Endothelial cell of umbilical vein (primary cell): ENCODE measurements around the gene OR8B2. TPM values are rescaled to one million over a fixed set of nuclear protein-coding genes. Genes with fewer than 3 reads are reported as not detected.

Experiments
- BruUV-seq: library from RNA; stranded (reverse); fragments of 400-500 nt; replicated peaks from 2 replicates; lab custom pipeline; 2021; lab: Mats Ljungman, UMichigan
- CTCF ChIA-PET: fragments of 300-600, 350-600 bp; sonication (Branson Sonifier 250); formaldehyde crosslinking; loops from one replicate; lab custom pipeline; 2021; ENCODE audit warnings: antibody characterized with exemption, inconsistent platforms; lab: Charles Lee
- POLR2A ChIA-PET: fragments of 300-600, 350-600 bp; sonication (Branson Sonifier 250); formaldehyde crosslinking; loops from one replicate; lab custom pipeline; 2021; ENCODE audit warnings: antibody characterized with exemption, inconsistent platforms; lab: Charles Lee
- DNase-seq: peaks from one replicate; pipeline ENCODE4 v3.0.0-alpha.2; 2011; ENCODE audit warnings: low read depth, low spot score
- FAIRE-seq: peaks from 2 replicates; lab custom pipeline; 2011; peaks lifted over from hg19 to GRCh38; lab: Jason Lieb, UNC
- H2AFZ ChIP-seq: 2 replicates; pipeline ENCODE4 v1.6.0; 2012; ENCODE audit warnings: low read depth, low read length, control low read depth, inconsistent platforms
- H3K27ac ChIP-seq: 2 replicates; pipeline ENCODE4 v1.5.1; 2011; ENCODE audit warnings: low read depth, mild to moderate bottlenecking, control low read depth, low read length, moderate library complexity; ENCODE audit not compliant: insufficient read depth
- H3K27me3 ChIP-seq, 2 experiments: 2 replicates each; pipeline versions ENCODE4 v1.6.0 to v1.6.1; 2011; ENCODE audit warnings: low read length in 2 of 2, mixed read lengths in 1 of 2; ENCODE audit not compliant: control insufficient read depth in 2 of 2, insufficient read depth in 2 of 2
- H3K36me3 ChIP-seq, 2 experiments: 2 replicates in 1 of 2; 3 replicates in 1 of 2; pipeline ENCODE4 v1.5.1; 2011; ENCODE audit warnings: low read length in 2 of 2, mild to moderate bottlenecking in 1 of 2, moderate library complexity in 1 of 2; ENCODE audit not compliant: control insufficient read depth in 2 of 2, insufficient read depth in 2 of 2; ENCODE audit errors: extremely low read depth in 1 of 2
- H3K4me1 ChIP-seq: 3 replicates; pipeline ENCODE4 v1.5.1; 2011; ENCODE audit warnings: mild to moderate bottlenecking, low read length; ENCODE audit not compliant: control insufficient read depth, insufficient read depth; ENCODE audit errors: extremely low read depth
- H3K4me2 ChIP-seq: 2 replicates; pipeline ENCODE4 v1.6.1; 2011; ENCODE audit warnings: low read length, control low read depth, mixed read lengths; ENCODE audit not compliant: insufficient read depth
- H3K4me3 ChIP-seq, 3 experiments: fragments of 200-600 bp in 1 of 3; sonication (generic), shearing (Covaris generic) in 1 of 3; replicated peaks in 1 of 3; 2 replicates each; pipeline ENCODE4 v1.5.1; 2011 to 2016; ENCODE audit warnings: control low read depth in 3 of 3, low read length in 3 of 3, mild to moderate bottlenecking in 2 of 3, inconsistent platforms in 1 of 3, low read depth in 1 of 3, moderate library complexity in 1 of 3; ENCODE audit not compliant: insufficient read depth in 1 of 3
- H3K79me2 ChIP-seq: 2 replicates; pipeline ENCODE4 v1.6.0; 2012; ENCODE audit warnings: low read length, inconsistent platforms; ENCODE audit not compliant: control insufficient read depth, insufficient read depth
- H3K9ac ChIP-seq: replicated peaks from 2 replicates; pipeline ENCODE3; 2011; ENCODE audit warnings: low read length, control low read depth; ENCODE audit not compliant: insufficient read depth; ENCODE audit errors: extremely low read depth
- H3K9me1 ChIP-seq: replicated peaks from 3 replicates; pipeline ENCODE4 v1.6.0; 2011; ENCODE audit warnings: mild to moderate bottlenecking, low read length; ENCODE audit not compliant: control insufficient read depth, insufficient read depth; ENCODE audit errors: extremely low read depth
- H3K9me3 ChIP-seq: replicated peaks from 2 replicates; pipeline ENCODE4 v1.5.1; 2012; ENCODE audit warnings: low read length, inconsistent platforms; ENCODE audit not compliant: control insufficient read depth, insufficient read depth
- H4K20me1 ChIP-seq: replicated peaks from 2 replicates; pipeline ENCODE3; 2011; ENCODE audit warnings: mild to moderate bottlenecking, low read length; ENCODE audit not compliant: control insufficient read depth, insufficient read depth; ENCODE audit errors: extremely low read depth
- CTCF ChIP-seq, 2 donors: IDR thresholded peaks; 1 replicate in 1 of 2; 2 replicates in 1 of 2; pipeline ENCODE4 v1.5.1; 2011; ENCODE audit warnings: low read length in 2 of 2, mild to moderate bottlenecking in 2 of 2, moderate library complexity in 2 of 2, control low read depth in 1 of 2, inconsistent platforms in 1 of 2, low read depth in 1 of 2; ENCODE audit not compliant: insufficient read depth in 1 of 2; ENCODE audit errors: extremely low read depth in 1 of 2
- EZH2 ChIP-seq: IDR thresholded peaks from 2 replicates; pipeline ENCODE4 v1.6.1; 2012; ENCODE audit warnings: borderline replicate concordance, low read depth, mild to moderate bottlenecking, moderate library complexity, low read length, inconsistent platforms; ENCODE audit not compliant: severe bottlenecking
- FOS ChIP-seq: IDR thresholded peaks from 2 replicates; pipeline ENCODE4 v1.6.1; 2011; ENCODE audit warnings: mild to moderate bottlenecking, low read length, moderate library complexity, borderline replicate concordance; ENCODE audit not compliant: insufficient read depth
- GATA2 ChIP-seq: IDR thresholded peaks from 2 replicates; pipeline ENCODE4 v1.7.0; 2011; ENCODE audit warnings: low read depth, mild to moderate bottlenecking, moderate library complexity, mixed read lengths, low read length; ENCODE audit not compliant: insufficient read length, insufficient read depth
- JUN ChIP-seq: IDR thresholded peaks from 2 replicates; pipeline ENCODE4 v1.6.1; 2011; ENCODE audit warnings: borderline replicate concordance, low read depth; ENCODE audit not compliant: insufficient read length, insufficient read depth
- MAX ChIP-seq: IDR thresholded peaks from 2 replicates; pipeline ENCODE4 v1.6.1; 2011; ENCODE audit not compliant: insufficient read depth, insufficient read length
- MYC ChIP-seq: IDR thresholded peaks from one replicate; pipeline ENCODE4 v1.6.1; 2011; ENCODE audit warnings: mild to moderate bottlenecking, low read depth, low read length
- POLR2A ChIP-seq: IDR thresholded peaks from 2 replicates; pipeline ENCODE4 v1.6.1; 2012; ENCODE audit warnings: low read depth, mild to moderate bottlenecking, control low read depth, low read length
- POLR2AphosphoS5 ChIP-seq: IDR thresholded peaks from 2 replicates; pipeline ENCODE4 v1.6.1; 2012; ENCODE audit warnings: low read depth, mild to moderate bottlenecking, control low read depth, low read length, moderate library complexity; ENCODE audit not compliant: insufficient read depth
- dilution Hi-C: fragments of 300-500 bp; cut with MboI; formaldehyde crosslinking; loops from one replicate; pipeline ENCODE4 v1.15.0; 2019; ENCODE audit warnings: low sequenced_read_pairs; ENCODE audit not compliant: extremely low pct_ligation_motif_present
- intact Hi-C: fragments of 100-400 bp; cut with micrococcal nuclease; formaldehyde crosslinking; loops from one replicate; pipeline ENCODE4 v1.10.0; 2022
- polyA plus RNA-seq, 4 experiments: library from polyadenylated mRNA; depleted of rRNA in 3 of 4; stranded (reverse) in 3 of 4; unstranded in 1 of 4; fragments of >200 nt; gene quantifications; 2 replicates each; pipeline versions ENCODE4 v1.2.1 to v1.2.3, GENCODE V29; 2011 to 2012; ENCODE audit warnings: missing spikeins in 1 of 4
- total RNA-seq: library from RNA; stranded (reverse); gene quantifications from 2 replicates; pipeline ENCODE4 v1.2.3, GENCODE V29; 2021

Gene OR8B2
- total and polyA plus RNA-seq, 2 donors (not counting 3 experiments of a cell fraction or from before 2014, with no cell fraction given) = not detected

DNA sequence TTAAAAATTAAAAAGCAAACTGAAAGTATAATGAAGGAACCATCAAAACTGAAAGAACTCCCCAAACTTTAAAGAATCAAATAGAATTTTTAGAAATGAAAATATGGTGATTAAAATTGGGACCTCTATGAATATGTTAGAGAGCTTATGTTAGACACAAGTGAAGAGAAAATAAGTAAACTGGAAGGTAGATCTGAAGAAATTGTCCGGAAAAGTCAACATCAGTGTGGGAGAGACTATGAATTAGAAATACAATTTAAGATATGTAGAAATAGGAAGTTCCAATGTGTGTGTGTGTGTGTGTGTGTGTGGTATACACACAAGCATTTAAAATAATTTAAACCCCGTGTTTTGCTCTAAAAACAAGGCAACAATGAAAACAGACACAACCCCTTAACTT, 45.3 kb upstream of the OR8B2 start:
- TF ChIP-seq POLR2AphosphoS5 = no peak
- no peak for TF ChIP-seq CTCF (IDR thresholded peaks at IDR 0.05; ENCODE audit: extremely low read depth in 1 of 2, insufficient read depth in 1 of 2, low read depth in 1 of 2, low read length in 2 of 2)
- TF ChIP-seq MYC = no peak
- TF ChIP-seq JUN = no peak
- TF ChIP-seq FOS = no peak
- TF ChIP-seq MAX = no peak
- no peak for TF ChIP-seq POLR2A
- no peak for TF ChIP-seq EZH2
- no peak for TF ChIP-seq GATA2
- no peak overlapping the region for H3K4me3 ChIP-seq
- ChIA-PET CTCF (interaction anchor here (1.0 to 3.5 kb wide), 4 partner anchors 10 to 13 kb away, joined by 3 to 15 read pairs (median 6); no protein-coding TSS in a partner anchor), POLR2A (interaction anchor here (0.7 kb wide), 1 partner anchor 208 kb away, joined by 3 read pairs; no protein-coding TSS in a partner anchor)
- H3K9me1 ChIP-seq = no peaks in the 10 kb centered on the region
- intact Hi-C loops = no loop called here
- H3K4me1 ChIP-seq = no peaks in the 10 kb centered on the region
- H3K79me2 ChIP-seq = no peaks in the 10 kb centered on the region
- FAIRE-seq (no peak), DNase-seq (no peak)
- no peaks in the 10 kb centered on the region for H4K20me1 ChIP-seq
- H3K4me2 ChIP-seq = no peak overlapping the region
- no peak overlapping the region for H3K27ac ChIP-seq
- dilution Hi-C loops = no loop called here
- H3K9ac ChIP-seq = no peak overlapping the region
- H3K9me3 ChIP-seq = no peaks in the 10 kb centered on the region
- H2AFZ ChIP-seq = no peak overlapping the region
- H3K27me3 ChIP-seq = peaks cover 3% of the 10 kb centered on the region in 2 experiments
- BruUV-seq = no TSS peak
- no peaks in the 10 kb centered on the region for H3K36me3 ChIP-seq
